Hepatocyte (in vitro differentiated cells): Measurements from ENCODE around the gene CRY2. TPM values are rescaled to one million over a fixed set of nuclear protein-coding genes. Genes with fewer than 3 reads are reported as not detected.
A peak's percentile ranks its signal among the peaks of the same experiment; 100 is the strongest.
"Not testable (repeated sequence)": the region's sequence is repeated elsewhere in the genome, so short reads cannot be mapped to it uniquely, and the experiment has no call there.

Experiments
- DNase-seq: peaks from one replicate; pipeline ENCODE4 v3.0.0-alpha.2; 2016; ENCODE audit warnings: low spot score
- H2AFZ ChIP-seq: fragments of 200-600 bp; sonication (generic); 2 replicates; pipeline ENCODE4 v1.6.0; 2016; ENCODE audit warnings: antibody characterized with exemption, mild to moderate bottlenecking
- H3K27ac ChIP-seq: fragments of 200-600 bp; sonication (generic); 2 replicates; pipeline ENCODE4 v1.5.1; 2016; ENCODE audit warnings: mild to moderate bottlenecking
- H3K27me3 ChIP-seq: fragments of 200-600 bp; sonication (generic); 2 replicates; pipeline ENCODE4 v1.6.1; 2016
- H3K36me3 ChIP-seq: fragments of 200-600 bp; sonication (generic); replicated peaks from 2 replicates; pipeline ENCODE4 v1.5.1; 2016; ENCODE audit warnings: low read depth; ENCODE audit not compliant: insufficient read depth
- H3K4me1 ChIP-seq: fragments of 200-600 bp; sonication (generic); 2 replicates; pipeline ENCODE4 v1.5.1; 2016; ENCODE audit warnings: mild to moderate bottlenecking, moderate library complexity; ENCODE audit not compliant: insufficient read depth
- H3K4me2 ChIP-seq: fragments of 200-600 bp; sonication (generic); 2 replicates; pipeline ENCODE4 v1.6.0; 2016
- H3K4me3 ChIP-seq: fragments of 200-600 bp; sonication (generic); 2 replicates; pipeline ENCODE4 v1.5.1; 2016; ENCODE audit warnings: mild to moderate bottlenecking
- H3K79me2 ChIP-seq: fragments of 200-600 bp; sonication (generic); 2 replicates; pipeline ENCODE4 v1.6.0; 2017; ENCODE audit warnings: mild to moderate bottlenecking
- H3K9me2 ChIP-seq: fragments of 200-600 bp; sonication (generic); replicated peaks from 2 replicates; pipeline ENCODE4 v1.6.0; 2017; ENCODE audit warnings: mild to moderate bottlenecking; ENCODE audit not compliant: insufficient read depth
- H3K9me3 ChIP-seq: fragments of 200-600 bp; sonication (generic); 2 replicates; pipeline ENCODE4 v1.5.1; 2016; ENCODE audit warnings: low read depth, mild to moderate bottlenecking
- H4K20me1 ChIP-seq: fragments of 200-600 bp; sonication (generic); 2 replicates; pipeline ENCODE4 v1.6.0; 2016; ENCODE audit warnings: mild to moderate bottlenecking; ENCODE audit not compliant: insufficient read depth, poor library complexity, severe bottlenecking
- CTCF ChIP-seq: fragments of 200-600 bp; sonication (generic); IDR thresholded peaks from 2 replicates; pipeline ENCODE4 v1.5.1; 2016; ENCODE audit warnings: antibody characterized with exemption, mild to moderate bottlenecking; ENCODE audit not compliant: poor library complexity
- EZH2 ChIP-seq: fragments of 200-600 bp; sonication (generic); IDR thresholded peaks from 2 replicates; pipeline ENCODE4 v1.6.1; 2016; ENCODE audit warnings: antibody characterized with exemption, mild to moderate bottlenecking, borderline replicate concordance
- EZH2phosphoT487 ChIP-seq: fragments of 200-600 bp; sonication (generic); IDR thresholded peaks from one replicate; pipeline ENCODE4 v1.6.1; 2018; ENCODE audit warnings: antibody characterized with exemption, mild to moderate bottlenecking, low read depth, moderate library complexity; ENCODE audit not compliant: unreplicated experiment, severe bottlenecking
- WGBS: methylation state at CpG from one replicate; pipeline ENCODE4 v1.1.6; 2016; ENCODE audit warnings: low lambda C conversion rate; ENCODE audit errors: missing lambda C conversion rate; 5-methylcytosine and 5-hydroxymethylcytosine counted together
- polyA plus RNA-seq: library from polyadenylated mRNA; unstranded; fragments of >200 nt; fragmentation: Nextera tagmentation; extraction: Ambion mirVana; gene quantifications from 2 replicates; pipeline ENCODE4 v1.2.1, GENCODE V29; 2016
- total RNA-seq: library from RNA; depleted of rRNA; stranded (reverse); fragments of >200 nt; gene quantifications from 2 replicates; pipeline ENCODE4 v1.2.3, GENCODE V29; 2014

CRY2 gene
- total and polyA plus RNA-seq, 2 experiments from 2014 or later: 23.8 to 27.6 TPM

DNA sequence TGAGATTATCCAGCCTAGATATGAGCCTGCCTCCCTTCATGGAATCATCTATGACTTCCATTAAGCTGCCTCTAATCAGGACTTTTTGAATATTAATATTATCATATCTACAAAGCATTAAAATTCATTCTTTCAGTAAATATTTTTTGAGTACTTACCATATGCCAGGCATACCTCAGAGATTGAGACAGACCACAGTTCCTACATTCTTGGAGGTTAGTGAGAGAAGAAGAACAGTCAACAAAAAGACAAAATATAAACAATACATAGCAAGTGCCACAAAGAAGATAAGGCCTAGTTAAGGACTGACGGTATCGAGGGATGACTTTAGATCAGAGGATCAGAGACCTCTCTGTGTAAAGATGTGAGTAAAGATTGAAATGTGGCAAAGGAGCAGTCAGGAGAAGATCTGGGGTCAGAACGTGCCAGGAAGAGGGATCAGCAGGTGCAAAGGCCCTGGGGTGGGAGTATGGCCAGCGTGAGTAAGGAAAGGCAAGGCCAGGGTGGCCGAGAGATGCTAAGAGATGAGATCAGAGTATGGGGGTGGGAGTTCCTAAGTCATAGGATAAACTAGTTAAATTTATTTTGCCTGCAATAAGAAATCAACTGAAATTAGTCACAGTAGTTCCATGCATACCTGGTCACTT lies 26.9 kb upstream of the CRY2 start:
- Histone ChIP-seq H3K9me3 (no peaks in the 10 kb centered on the region), H2AFZ (no peak overlapping the region), H3K9me2 (no peaks in the 10 kb centered on the region), H3K4me3 (no peak overlapping the region), H3K27ac (no peak overlapping the region), H3K27me3 (no peaks in the 10 kb centered on the region), H3K79me2 (no peaks in the 10 kb centered on the region), H3K36me3 (no peaks in the 10 kb centered on the region), H3K4me1 (peaks cover 26% of the 10 kb centered on the region), H4K20me1 (no peaks in the 10 kb centered on the region), H3K4me2 (no peak overlapping the region)
- no peak for DNase-seq
- no peak for TF ChIP-seq EZH2phosphoT487
- no peak for TF ChIP-seq EZH2
- TF ChIP-seq CTCF: no peak
- WGBS: 92% methylated on average over 5 of the region's 5 CpGs

- not testable (repeated sequence) for H3K4me2 ChIP-seq, H2AFZ ChIP-seq, H4K20me1 ChIP-seq, H3K4me3 ChIP-seq, H3K9me2 ChIP-seq, DNase-seq, H3K27me3 ChIP-seq, H3K27ac ChIP-seq, H3K36me3 ChIP-seq, H3K9me3 ChIP-seq, H3K79me2 ChIP-seq
- H3K4me1 ChIP-seq: peaks cover 26% of the 10 kb centered on the region
- WGBS: 59% methylated on average over 7 of the region's 7 CpGs
These were observed 20.8 kb upstream of the CRY2 start for GRCh38 chr11:45826492-45826891.

DNA sequence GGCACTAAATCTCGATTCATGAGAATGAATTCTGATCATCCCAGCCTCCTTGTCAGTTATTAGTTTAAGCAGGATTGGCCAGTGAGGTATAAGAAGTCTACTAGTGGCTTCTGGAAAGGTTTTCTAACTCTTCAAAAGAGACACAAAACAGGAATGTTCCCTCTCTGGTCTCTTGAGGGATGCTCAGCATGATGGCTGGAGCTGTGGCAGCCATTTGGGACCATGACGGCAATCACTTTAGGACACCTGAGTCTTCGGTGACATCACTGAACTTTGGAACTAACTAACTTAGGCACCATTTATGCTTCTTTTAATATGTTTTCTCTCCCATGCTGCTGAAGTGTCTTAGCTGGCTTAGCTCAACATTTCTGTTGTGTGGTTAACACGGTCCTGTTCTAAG lies 20.2 kb upstream of the CRY2 start:
- WGBS: 94% methylated on average over 4 of the region's 4 CpGs
- Histone ChIP-seq H3K4me2 (no peak overlapping the region), H3K9me3 (no peaks in the 10 kb centered on the region), H3K27me3 (no peaks in the 10 kb centered on the region), H3K4me3 (no peak overlapping the region), H3K36me3 (no peaks in the 10 kb centered on the region), H3K9me2 (no peaks in the 10 kb centered on the region), H3K27ac (no peak overlapping the region), H2AFZ (no peak overlapping the region), H3K79me2 (no peaks in the 10 kb centered on the region), H3K4me1 (peaks cover 21% of the 10 kb centered on the region), H4K20me1 (no peaks in the 10 kb centered on the region)
- TF ChIP-seq CTCF (no peak), EZH2 (no peak), EZH2phosphoT487 (no peak)
- no peak for DNase-seq

GRCh38 chr11:45828996-45829395 lies 18.3 kb upstream of the CRY2 start:
- H3K36me3 ChIP-seq: no peaks in the 10 kb centered on the region
- peaks cover 5% of the 10 kb centered on the region for H3K4me1 ChIP-seq
- H3K27me3 ChIP-seq: no peaks in the 10 kb centered on the region
- no peak for DNase-seq
- H2AFZ ChIP-seq: no peak overlapping the region
- H3K4me3 ChIP-seq: no peak overlapping the region
- no peaks in the 10 kb centered on the region for H3K9me2 ChIP-seq
- no peaks in the 10 kb centered on the region for H4K20me1 ChIP-seq
- 55% methylated on average over 4 of the region's 4 CpGs for WGBS
- H3K4me2 ChIP-seq: no peak overlapping the region
- H3K9me3 ChIP-seq: no peaks in the 10 kb centered on the region
- H3K27ac ChIP-seq: peak overlapping the region; percentile 43
- H3K79me2 ChIP-seq: no peaks in the 10 kb centered on the region
- TF ChIP-seq CTCF: no peak
